HG02610 (cell line): ENCODE data around the gene TTC34.

Experiments used
- ATAC-seq: cut with Tn5 transposase; IDR thresholded peaks from one replicate; pipeline ENCODE4 v1.9.1; 2021; ENCODE audit warnings: mild to moderate bottlenecking, moderate library complexity; ENCODE audit not compliant: unreplicated experiment

TTC34 gene

GRCh38 chr1:2830761-2831425, 29.4 kb upstream of the TTC34 start:
- no peak for ATAC-seq

- no peak for ATAC-seq
Measured at GRCh38 chr1:2829846-2830615, 28.5 kb upstream of the TTC34 start.

GRCh38 chr1:2828586-2829250, 27.2 kb upstream of the TTC34 start:
- no peak for ATAC-seq

DNA sequence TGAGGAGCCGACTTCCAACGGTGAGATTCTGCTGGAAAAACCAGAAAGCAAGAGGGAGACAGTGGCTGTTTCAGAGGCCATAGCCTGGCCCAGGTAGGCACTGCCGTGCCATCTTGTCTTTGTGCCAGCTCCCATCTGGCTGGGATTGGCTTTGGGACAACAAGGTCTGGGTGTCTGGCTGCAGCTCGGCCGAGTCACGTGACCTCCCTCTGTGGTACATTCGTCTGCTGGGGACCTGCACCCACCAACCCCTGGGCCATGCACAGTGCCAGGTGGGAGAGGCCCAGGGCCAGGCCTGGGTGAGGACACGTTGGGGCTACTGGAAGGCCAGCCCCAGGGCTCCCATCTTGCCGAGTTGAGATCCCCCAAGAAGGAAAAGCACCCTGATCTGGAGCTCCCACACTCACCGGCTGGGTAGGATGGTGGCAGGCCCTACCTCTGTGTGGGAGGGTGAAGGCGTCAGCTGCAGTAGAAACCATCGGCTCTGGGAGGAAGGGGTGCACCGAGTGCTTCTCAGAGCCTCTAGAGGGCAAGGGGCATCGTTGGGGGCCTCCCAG, 25.3 kb upstream of the TTC34 start:
- ATAC-seq, result no peak

DNA sequence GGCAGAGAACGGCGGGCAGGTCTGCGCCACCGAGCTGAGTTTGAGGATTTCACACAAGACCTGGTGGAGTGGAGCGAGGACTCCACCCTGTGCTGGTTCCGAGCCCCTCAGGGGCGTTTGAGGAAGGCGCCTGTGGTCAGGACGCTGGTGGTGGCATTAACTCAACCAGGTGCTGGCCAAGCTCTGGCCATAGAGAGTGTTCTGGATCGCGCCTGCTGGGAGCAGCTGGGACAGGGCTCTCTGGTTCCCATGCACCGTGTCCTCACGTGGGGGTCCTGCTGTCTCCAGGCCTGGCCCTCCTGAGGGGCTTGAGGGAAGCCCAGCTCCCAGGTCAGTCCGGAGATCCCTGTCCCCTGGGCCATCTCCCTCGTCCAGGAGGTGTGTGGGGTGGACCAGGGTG, 24.8 kb upstream of the TTC34 start:
- ATAC-seq, result no peak

DNA sequence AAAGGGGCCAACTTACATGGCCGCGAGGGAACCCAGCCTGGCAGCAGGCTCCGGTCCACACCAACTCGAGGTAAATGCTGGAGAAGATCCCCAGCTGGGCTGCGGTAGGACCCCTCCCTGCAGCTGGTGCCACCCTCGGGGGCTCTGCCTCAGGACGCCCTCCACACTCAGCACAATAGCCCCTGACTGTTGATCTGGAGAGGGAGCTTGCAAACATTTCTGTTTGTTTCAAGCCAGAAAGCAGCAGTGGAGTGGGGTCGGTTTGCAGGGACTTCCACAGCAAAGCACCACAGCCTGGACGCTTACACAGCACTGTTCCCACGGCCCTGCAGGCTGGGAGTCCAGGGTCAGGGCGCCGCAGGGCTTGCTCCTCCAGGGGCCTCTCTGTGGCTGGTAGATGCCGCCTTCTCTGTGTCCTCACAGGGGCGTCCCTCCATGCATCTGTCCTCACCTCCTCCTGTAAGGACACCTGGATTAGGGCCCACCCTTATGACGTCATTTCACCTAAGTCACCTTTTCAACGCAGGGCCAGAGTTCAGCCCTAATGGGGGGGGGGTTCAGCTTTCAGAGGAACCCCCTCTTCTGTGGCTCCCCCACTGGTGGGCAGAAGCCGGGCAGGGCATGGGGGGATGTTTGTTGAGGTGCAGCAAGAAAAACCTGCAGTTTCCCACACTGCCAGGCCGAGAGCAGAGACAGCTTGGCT, 24.1 kb upstream of the TTC34 start:
- no peak for ATAC-seq

DNA sequence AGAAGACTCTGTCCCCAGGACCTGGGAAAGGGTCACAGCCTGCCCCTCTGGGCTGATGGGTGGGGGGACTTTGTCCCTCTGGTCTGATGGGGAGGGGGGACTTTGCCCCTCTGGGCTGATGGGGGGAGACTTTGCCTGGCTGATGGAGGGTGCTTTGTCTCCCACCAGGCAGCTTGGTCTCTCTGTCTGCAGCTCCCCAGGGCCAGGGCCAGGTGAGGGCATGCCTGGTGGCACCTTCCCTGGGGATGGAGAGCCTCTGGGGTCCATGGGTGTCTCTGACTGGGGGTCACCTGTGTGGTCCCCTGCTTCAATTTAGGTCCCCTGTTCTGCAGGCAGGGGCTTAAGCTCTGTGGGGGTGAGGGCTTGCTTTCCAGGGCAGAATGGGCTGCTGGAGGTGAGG, 23.5 kb upstream of the TTC34 start:
- ATAC-seq, result no peak

DNA sequence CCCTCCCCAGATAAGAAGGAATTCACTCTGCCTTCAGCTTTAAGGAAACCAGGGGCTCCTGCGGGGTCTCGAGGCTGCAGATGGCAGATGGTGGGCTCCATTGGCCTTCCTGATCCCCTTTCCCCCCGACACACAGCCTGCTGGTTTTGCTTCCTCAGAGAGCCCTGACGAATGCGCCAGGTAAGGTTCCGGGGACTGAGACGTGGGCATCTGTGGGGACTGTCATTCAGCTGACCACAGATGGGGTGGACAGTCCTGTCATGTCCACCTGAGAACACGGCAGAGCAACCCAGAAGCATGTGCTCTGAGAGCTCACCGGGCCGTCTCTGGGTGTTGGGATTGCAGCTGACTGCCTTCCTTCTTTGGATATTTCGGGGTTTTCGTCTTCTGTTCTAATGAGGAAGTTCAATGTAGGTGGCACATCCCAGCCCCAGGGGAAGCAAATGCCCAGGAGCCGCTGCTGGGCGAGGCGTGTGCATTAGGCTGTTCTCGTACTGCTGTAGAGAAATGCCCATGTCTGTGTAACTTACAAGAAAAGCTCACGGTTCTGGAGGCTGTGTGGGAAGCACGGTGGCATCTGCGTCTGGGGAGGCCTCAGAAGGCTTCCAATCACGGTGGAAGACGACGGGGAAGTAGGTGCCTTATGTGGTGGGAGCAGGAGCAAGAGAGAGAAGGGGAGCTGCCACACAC, 22.6 kb upstream of the TTC34 start:
- no peak for ATAC-seq

- no peak for ATAC-seq
Measured at GRCh38 chr1:2822621-2823145, 21.2 kb upstream of the TTC34 start.

DNA sequence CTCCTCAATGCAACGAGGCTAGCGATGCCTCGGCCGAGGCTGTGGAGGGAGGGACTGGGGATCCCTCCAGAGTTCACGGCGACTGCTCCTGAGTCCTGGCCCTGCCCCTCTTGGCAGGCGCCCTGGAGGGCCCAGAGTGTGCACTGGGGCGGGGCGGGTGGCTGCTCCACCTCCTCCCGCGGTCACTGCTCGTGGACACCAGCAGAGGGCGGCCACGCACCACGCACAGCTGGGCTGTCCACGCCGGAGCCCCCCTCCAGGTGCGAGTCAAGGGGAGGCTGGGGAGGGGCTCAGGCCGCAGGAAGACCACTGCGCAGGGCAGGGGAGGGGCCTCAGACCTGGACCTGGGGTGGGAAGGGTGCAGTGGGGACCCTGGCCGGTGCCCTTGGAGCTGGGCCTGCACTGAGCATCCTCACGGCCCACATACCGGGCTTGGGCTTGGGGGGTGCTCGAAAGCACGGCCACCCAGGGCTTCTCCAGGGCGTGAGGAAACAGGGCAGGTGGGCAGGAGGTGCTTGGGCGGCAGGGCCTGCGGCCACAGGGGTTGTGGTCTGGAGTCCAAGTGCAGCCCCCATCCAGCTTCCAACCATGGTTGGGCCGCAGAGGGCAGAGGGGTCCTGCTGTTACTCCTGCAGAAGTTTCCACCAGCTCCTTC, 20.6 kb upstream of the TTC34 start:
- ATAC-seq, result no peak

GRCh38 chr1:2821373-2821955, 20.0 kb upstream of the TTC34 start:
- no peak for ATAC-seq

DNA sequence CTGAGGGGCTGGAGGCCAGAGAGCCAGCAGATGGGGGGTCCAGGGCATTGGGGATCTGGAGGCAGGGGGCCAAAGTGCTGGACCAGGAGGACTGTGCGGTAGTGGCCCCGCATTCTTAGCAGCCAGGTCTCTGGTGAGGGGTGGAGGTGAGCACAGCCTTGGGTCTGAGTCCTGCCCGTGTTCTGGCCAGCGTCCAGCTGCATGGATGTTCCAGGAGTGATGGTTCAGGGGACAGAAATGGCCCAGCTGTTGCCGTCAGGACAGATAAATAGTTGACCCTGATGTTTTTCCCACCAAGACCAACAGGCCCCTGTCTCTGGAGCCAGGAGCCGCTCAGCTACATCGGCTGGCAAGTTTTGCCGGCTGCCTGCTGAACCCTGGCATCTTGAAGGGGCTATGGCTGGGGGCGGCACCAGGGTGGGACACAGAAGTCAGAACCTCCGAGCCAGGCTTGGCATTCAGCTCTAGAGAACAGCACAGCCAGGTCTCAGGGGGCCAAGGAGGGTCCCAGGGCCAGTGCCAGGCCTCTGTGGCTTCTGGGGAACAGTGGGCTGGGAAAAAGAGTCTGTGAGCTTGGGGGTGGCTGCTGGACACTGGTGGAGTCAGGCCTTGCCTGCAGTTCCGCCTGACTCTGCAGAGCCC, 19.4 kb upstream of the TTC34 start:
- ATAC-seq, result no peak

DNA sequence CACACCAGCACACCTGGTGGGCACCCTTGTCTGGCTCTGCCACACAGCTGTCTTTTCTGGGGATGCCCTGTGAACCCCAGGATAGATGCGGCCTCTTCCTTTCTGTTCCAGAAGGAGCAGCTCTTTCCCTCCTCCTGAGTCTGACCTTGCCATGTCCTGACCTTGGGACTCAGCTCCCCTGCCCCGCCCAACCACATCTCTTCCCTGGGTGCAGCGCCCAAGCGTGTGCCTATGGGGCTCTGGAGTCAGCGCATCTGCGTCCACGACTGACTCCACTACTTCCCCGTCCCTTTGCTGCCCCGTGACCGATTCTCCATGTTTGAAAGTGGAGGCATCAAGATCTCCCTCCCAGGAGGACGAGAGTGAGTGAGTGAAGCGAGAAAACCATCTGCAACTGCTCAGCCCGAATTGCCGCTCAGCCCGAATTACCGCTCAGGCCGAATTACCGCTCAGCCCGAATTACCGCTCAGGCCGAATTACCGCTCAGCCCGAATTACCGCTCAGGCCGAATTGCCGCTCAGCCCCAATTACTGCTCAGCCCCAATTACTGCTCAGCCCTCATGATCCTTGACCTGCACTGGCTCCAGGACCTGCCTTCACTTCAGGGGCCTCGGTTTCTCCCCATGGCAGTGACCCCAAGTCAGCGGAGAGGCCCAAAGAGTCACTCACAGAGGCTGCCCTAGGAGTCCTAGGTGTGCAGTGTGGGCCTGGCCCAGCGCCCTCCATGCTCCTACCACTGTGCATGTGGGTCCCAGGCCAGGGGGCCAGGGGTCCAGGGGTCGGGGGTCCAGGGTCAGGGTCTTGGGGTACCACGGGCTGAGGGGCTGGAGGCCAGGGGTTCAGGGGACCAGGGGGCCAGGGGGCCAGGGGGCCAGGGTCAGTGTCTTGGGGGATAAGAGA, 18.6 kb upstream of the TTC34 start:
- ATAC-seq, result no peak

DNA sequence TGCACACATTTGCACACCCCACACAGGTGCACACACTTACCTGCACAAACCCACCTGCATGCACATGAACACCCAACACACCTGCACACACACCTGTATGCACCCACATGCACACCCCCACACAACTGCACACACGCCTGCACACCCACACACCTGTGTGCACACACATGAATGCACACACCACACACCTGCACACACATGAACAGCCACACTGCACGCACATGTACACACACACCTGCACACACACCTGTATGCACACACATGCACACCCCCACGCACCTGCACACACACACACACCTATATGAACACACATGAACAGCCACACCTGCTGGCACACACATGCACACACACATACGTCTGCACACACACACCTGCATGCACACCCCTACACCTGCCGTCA, 17.9 kb upstream of the TTC34 start:
- no peak for ATAC-seq

- no peak for ATAC-seq
Measured at GRCh38 chr1:2817784-2818564, 16.5 kb upstream of the TTC34 start.

GRCh38 chr1:2816786-2817185, 15.3 kb upstream of the TTC34 start:
- ATAC-seq, result no peak

GRCh38 chr1:2815551-2815950, 14.1 kb upstream of the TTC34 start:
- no peak for ATAC-seq
